Panc1 (cell line): ENCODE measurements around the gene AMOTL1. TPM values are rescaled to one million over a fixed set of nuclear protein-coding genes. Genes with fewer than 3 reads are reported as not detected.

ENCODE experiments used
- ATAC-seq: fragments of 200-7000 bp; cut with Tn5 transposase; 2 replicates; pipeline ENCODE4 v1.9.1; 2020; ENCODE audit warnings: mild to moderate bottlenecking, moderate library complexity
- BruUV-seq: library from RNA; stranded (reverse); fragments of 400-500 nt; replicated peaks from 2 replicates; lab custom pipeline; 2021; lab: Mats Ljungman, UMichigan
- CTCF ChIA-PET: fragments of 300-600 bp; sonication (Branson Sonifier 250); formaldehyde crosslinking; loops from one replicate; lab custom pipeline; 2022; ENCODE audit warnings: antibody characterized with exemption; lab: Charles Lee
- POLR2A ChIA-PET: fragments of 300-600 bp; sonication (Branson Sonifier 250); formaldehyde crosslinking; loops from one replicate; lab custom pipeline; 2022; ENCODE audit warnings: antibody characterized with exemption; lab: Charles Lee
- DNase-seq: peaks from one replicate; pipeline ENCODE4 v3.0.0-alpha.2; 2010; ENCODE audit warnings: low read depth, low spot score
- H3K27ac ChIP-seq: 2 replicates; pipeline ENCODE4 v1.5.1; 2011; ENCODE audit warnings: mild to moderate bottlenecking, low read length, inconsistent platforms
- H3K27me3 ChIP-seq: fragments of 200-500 bp; sonication (Bioruptor generic); 2 replicates; pipeline ENCODE4 v1.6.0; 2014; ENCODE audit warnings: low read length, inconsistent platforms; ENCODE audit not compliant: control insufficient read depth, insufficient read depth
- H3K36me3 ChIP-seq: fragments of 200-500 bp; sonication (Bioruptor generic); 2 replicates; pipeline ENCODE4 v1.5.1; 2014; ENCODE audit warnings: inconsistent platforms, mild to moderate bottlenecking, low read length, moderate library complexity; ENCODE audit not compliant: control insufficient read depth, insufficient read depth
- H3K4me1 ChIP-seq: 2 replicates; pipeline ENCODE4 v1.5.1; 2011; ENCODE audit warnings: inconsistent platforms, mild to moderate bottlenecking, low read length, moderate library complexity; ENCODE audit not compliant: control insufficient read depth, insufficient read depth
- H3K4me3 ChIP-seq, 2 experiments: 2 replicates each; pipeline ENCODE4 v1.5.1; 2011 to 2012; ENCODE audit warnings: low read depth in 2 of 2, low read length in 2 of 2, mild to moderate bottlenecking in 2 of 2, inconsistent platforms in 1 of 2, moderate library complexity in 1 of 2
- H3K9me3 ChIP-seq: fragments of 200-500 bp; sonication (Bioruptor generic); 2 replicates; pipeline ENCODE4 v1.5.1; 2014; ENCODE audit warnings: low read depth, mild to moderate bottlenecking, inconsistent platforms, low read length, moderate library complexity; ENCODE audit not compliant: control insufficient read depth, insufficient read depth
- CTCF ChIP-seq: fragments of 450-650 bp; IDR thresholded peaks from 2 replicates; pipeline ENCODE4 v1.5.1; 2017; ENCODE audit warnings: mild to moderate bottlenecking
- POLR2AphosphoS5 ChIP-seq: IDR thresholded peaks from 2 replicates; pipeline ENCODE4 v1.6.1; 2012; ENCODE audit warnings: mild to moderate bottlenecking, low read depth, low read length, moderate library complexity
- REST ChIP-seq, 2 experiments: IDR thresholded peaks; 2 replicates each; pipeline ENCODE4 v1.6.1; 2011 to 2012; ENCODE audit warnings: low read depth in 2 of 2, control low read depth in 1 of 2, low read length in 1 of 2, mild to moderate bottlenecking in 1 of 2, moderate library complexity in 1 of 2; ENCODE audit not compliant: insufficient read depth in 1 of 2
- SIN3A ChIP-seq: IDR thresholded peaks from 2 replicates; pipeline ENCODE4 v1.6.1; 2012; ENCODE audit warnings: low read depth, mild to moderate bottlenecking, low read length, moderate library complexity, borderline replicate concordance; ENCODE audit not compliant: insufficient read depth
- TCF7L2 ChIP-seq: IDR thresholded peaks from 2 replicates; pipeline ENCODE4 v1.6.1; 2011; ENCODE audit warnings: mild to moderate bottlenecking, low read depth, low read length, inconsistent platforms
- in situ Hi-C: cut with HindIII; loops from 2 replicates; pipeline ENCODE4 v1.10.0; 2016; ENCODE audit warnings: low sequenced_read_pairs, low pct_unique_long_range_greater_than_20kb
- intact Hi-C: fragments of 100-400 bp; cut with micrococcal nuclease; formaldehyde crosslinking; loops from one replicate; pipeline ENCODE4 v1.10.0; 2022; ENCODE audit not compliant: unreplicated experiment
- total RNA-seq: library from RNA; stranded (reverse); gene quantifications from one replicate; pipeline ENCODE4 v1.2.1, GENCODE V29; 2021; ENCODE audit not compliant: unreplicated experiment

Gene AMOTL1
- total RNA-seq, 1 experiment from 2014 or later, result 16.0 TPM

- in situ Hi-C loops, result no loop called here
- POLR2A ChIA-PET, result no interaction called here
- Histone ChIP-seq H3K27ac (peak overlapping the region; percentile 92), H3K4me1 (peaks cover 67% of the 10 kb centered on the region), H3K4me3 (no peak overlapping the region), H3K27me3 (peaks cover 7% of the 10 kb centered on the region; the same call in 1 of the 2 replicates), H3K36me3 (no peaks in the 10 kb centered on the region), H3K9me3 (no peaks in the 10 kb centered on the region)
- TF ChIP-seq TCF7L2 (no peak), POLR2AphosphoS5 (no peak), SIN3A (no peak), REST (IDR thresholded peaks at IDR 0.05; ENCODE audit: insufficient read depth in 1 of 2, low read depth in 2 of 2, low read length in 1 of 2) (no peak), CTCF (no peak)
- no peak for DNase-seq
- intact Hi-C loops, result no loop called here
- ATAC-seq, result no peak
- no TSS peak for BruUV-seq
- CTCF ChIA-PET, result interaction anchor here (0.5 kb wide), 1 partner anchor 48 kb away, joined by 7 read pairs; no protein-coding TSS in a partner anchor
Observed at GRCh38 chr11:94738746-94739145, 29.4 kb upstream of the AMOTL1 start.

GRCh38 chr11:94739331-94739730 lies 28.8 kb upstream of the AMOTL1 start:
- peaks cover 67% of the 10 kb centered on the region for H3K4me1 ChIP-seq
- ATAC-seq (no peak), DNase-seq (no peak)
- H3K4me3 ChIP-seq, result no peak overlapping the region
- TF ChIP-seq SIN3A, result no peak
- TF ChIP-seq CTCF, result no peak
- TF ChIP-seq POLR2AphosphoS5, result no peak
- no peak for TF ChIP-seq TCF7L2
- no peak for TF ChIP-seq REST (IDR thresholded peaks at IDR 0.05; ENCODE audit: insufficient read depth in 1 of 2, low read depth in 2 of 2, low read length in 1 of 2)
- no peaks in the 10 kb centered on the region for H3K9me3 ChIP-seq
- BruUV-seq, result no TSS peak
- CTCF ChIA-PET, result no interaction called here
- no peaks in the 10 kb centered on the region for H3K36me3 ChIP-seq
- peak overlapping the region; percentile 92 for H3K27ac ChIP-seq
- H3K27me3 ChIP-seq, result peaks cover 7% of the 10 kb centered on the region; the same call in 1 of the 2 replicates
- intact Hi-C loops (no loop called here), in situ Hi-C loops (no loop called here)
- POLR2A ChIA-PET, result no interaction called here
